ENCODE measurements around the gene FLOT2. TPM values are rescaled to one million over a fixed set of nuclear protein-coding genes. Genes with fewer than 3 reads are reported as not detected.
"Not testable (repeated sequence)": the region's sequence is repeated elsewhere in the genome, so short reads cannot be mapped to it uniquely, and the experiment has no call there.

FLOT2 gene
- 100 to 1,000 TPM in 1 of 2 donors, 10 to 100 TPM in 1; 89.9 to 107 TPM for total RNA-seq
- long read RNA-seq, transcript FLOT2-210 (11 exons, 2,585 nt): minor isoform, 15 of 161 reads
- long read RNA-seq, transcript FLOT2-202 (11 exons, 2,618 nt): major isoform, 122 of 161 reads
- long read RNA-seq, partial matches to known transcripts: 9 of 161 reads
- long read RNA-seq, other reads (novel, unspliced or antisense): 15 of 161 reads

GRCh38 chr17:28896884-28897768 is at the start of gene FLOT2:
FLOT2 (minus strand) TSS chr17:28897733; CDS start chr17:28897574, 159 bp downstream.
- intact Hi-C loops (cut with DNase I): no loop called here
- DNase-seq (peak; percentile 75), ATAC-seq (peak; percentile 85 to 87)

GRCh38 chr17:28946239-28946638 is 48.7 kb upstream of the FLOT2 start:
- ATAC-seq (no peak), DNase-seq (no peak)
- intact Hi-C loops (cut with DNase I): loop anchor here in 1 of 2 donors (5.0 kb wide), 1 partner anchor 219 kb away; the partner anchor contains the start of genes NEK8 and TLCD1

- no peak for ATAC-seq
- DNase-seq: no peak
- intact Hi-C loops (cut with DNase I): loop anchor here in 1 of 2 donors (5.0 kb wide), 1 partner anchor 218 kb away; the partner anchor contains the start of genes NEK8 and TLCD1
Observed at GRCh38 chr17:28944862-28945741, 47.6 kb upstream of the FLOT2 start.

GRCh38 chr17:28944343-28944742 is 46.8 kb upstream of the FLOT2 start:
- ATAC-seq (no peak), DNase-seq (no peak)
- intact Hi-C loops (cut with DNase I): no loop called here

GRCh38 chr17:28942925-28943324 is 45.4 kb upstream of the FLOT2 start:
- ATAC-seq (no peak), DNase-seq (no peak)
- intact Hi-C loops (cut with DNase I): no loop called here

GRCh38 chr17:28941251-28941650 is 43.7 kb upstream of the FLOT2 start:
- ATAC-seq: no peak
- intact Hi-C loops (cut with DNase I): no loop called here
- DNase-seq: no peak

GRCh38 chr17:28940675-28941074 is 43.1 kb upstream of the FLOT2 start:
- DNase-seq (peak; percentile 25), ATAC-seq (peak; percentile 38 to 52)
- intact Hi-C loops (cut with DNase I): no loop called here

GRCh38 chr17:28940142-28940541 is 42.6 kb upstream of the FLOT2 start:
- DNase-seq: no peak
- intact Hi-C loops (cut with DNase I): no loop called here
- ATAC-seq: no peak

GRCh38 chr17:28938552-28938951 is 41.0 kb upstream of the FLOT2 start:
- intact Hi-C loops (cut with DNase I): no loop called here
- DNase-seq (peak; percentile 26), ATAC-seq (peak; percentile 73 to 79)

GRCh38 chr17:28937044-28937729 is 39.7 kb upstream of the FLOT2 start:
- ATAC-seq: peak; percentile 30 to 43
- DNase-seq: no peak
- intact Hi-C loops (cut with DNase I): no loop called here

- DNase-seq: no peak
- intact Hi-C loops (cut with DNase I): no loop called here
- ATAC-seq: no peak
Observed at GRCh38 chr17:28935744-28936460, 38.4 kb upstream of the FLOT2 start.

- intact Hi-C loops (cut with DNase I); ATAC-seq; DNase-seq: not testable (repeated sequence)
Observed at GRCh38 chr17:28934508-28934907, 37.0 kb upstream of the FLOT2 start.

GRCh38 chr17:28929787-28930186 is 32.3 kb upstream of the FLOT2 start:
- intact Hi-C loops (cut with DNase I): no loop called here
- ATAC-seq: no peak
- no peak for DNase-seq

GRCh38 chr17:28928061-28928460 is 30.5 kb upstream of the FLOT2 start:
- intact Hi-C loops (cut with DNase I): no loop called here
- no peak for DNase-seq
- no peak for ATAC-seq

GRCh38 chr17:28926786-28927185 is 29.3 kb upstream of the FLOT2 start:
- intact Hi-C loops (cut with DNase I): no loop called here
- DNase-seq (no peak), ATAC-seq (no peak)

- no peak for ATAC-seq
- no peak for DNase-seq
Observed at GRCh38 chr17:28926366-28926765, 28.8 kb upstream of the FLOT2 start.

GRCh38 chr17:28925912-28926365 is 28.4 kb upstream of the FLOT2 start:
- intact Hi-C loops (cut with DNase I): no loop called here
- no peak for DNase-seq
- peak; percentile 48 to 85 for ATAC-seq

More at GRCh38 chr17:28926366-28926765, 28.8 kb upstream of the FLOT2 start:
- intact Hi-C loops (cut with DNase I): no loop called here

GRCh38 chr17:28920201-28920600 is 22.7 kb upstream of the FLOT2 start:
- DNase-seq: no peak
- ATAC-seq: no peak
- intact Hi-C loops (cut with DNase I): no loop called here

All from left cardiac atrium (tissue), 4 donors.